Measurements from ENCODE around the gene MAL. TPM values are rescaled to one million over a fixed set of nuclear protein-coding genes. Genes with fewer than 3 reads are reported as not detected.

MAL gene
- total and polyA plus RNA-seq, 2 experiments from 2014 or later: not detected

DNA sequence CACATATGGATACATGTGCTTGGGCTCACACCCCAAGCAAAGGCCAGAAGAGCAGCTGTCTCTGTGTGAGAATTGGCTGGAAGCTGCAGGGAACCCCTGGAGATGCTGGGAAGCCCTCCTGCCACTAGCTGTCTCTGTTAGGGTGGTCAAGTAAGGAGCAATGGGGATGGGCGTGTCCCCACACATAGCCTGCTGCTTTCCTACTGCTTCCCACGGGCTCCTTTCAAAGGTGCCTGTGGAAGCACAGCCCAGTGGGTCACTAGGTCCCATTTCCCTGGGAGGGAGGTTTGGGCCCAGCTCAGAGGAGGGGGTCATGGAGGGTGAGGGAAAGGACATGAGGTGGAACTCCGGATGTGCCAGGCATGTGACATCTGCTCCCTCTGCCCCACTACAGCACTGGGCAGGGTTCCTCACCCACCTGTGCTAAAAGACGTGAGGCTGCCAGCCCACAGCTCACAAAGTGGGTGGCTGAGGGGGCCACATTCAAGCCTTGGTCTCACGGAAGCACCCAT lies 24.4 kb upstream of the MAL start:
- no peaks in the 10 kb centered on the region for H3K79me2 ChIP-seq (ENCODE audit: insufficient read depth)
- no peak for DNase-seq
- no peak overlapping the region for H3K4me3 ChIP-seq
- no peaks in the 10 kb centered on the region for H3K9me3 ChIP-seq (ENCODE audit: low read depth)
- H3K27me3 ChIP-seq (replicated peaks; ENCODE audit: insufficient read depth): peaks cover 51% of the 10 kb centered on the region
- no peaks in the 10 kb centered on the region for H3K4me1 ChIP-seq (ENCODE audit: insufficient read depth)
- 20 to 24% methylated on average over 5 of the region's 5 CpGs for WGBS, 2 experiments (ENCODE audit: low coverage in 1 of 2, low lambda C conversion rate in 2 of 2, missing lambda C conversion rate in 2 of 2)
- H2AFZ ChIP-seq: no peak overlapping the region
- no peaks in the 10 kb centered on the region for H3K36me3 ChIP-seq (ENCODE audit: low read depth)
- TF ChIP-seq EZH2 (IDR thresholded peaks at IDR 0.05; ENCODE audit: insufficient read depth, poor library complexity, severe bottlenecking) (no peak), EZH2phosphoT487 (IDR thresholded peaks at IDR 0.05; ENCODE audit: insufficient read depth, low read depth) (no peak)
- H3F3A ChIP-seq (ENCODE audit: insufficient read depth): no peaks in the 10 kb centered on the region
- no peaks in the 10 kb centered on the region for H3K9me2 ChIP-seq (ENCODE audit: insufficient read depth)
- no peak overlapping the region for H3K27ac ChIP-seq
- H3K4me2 ChIP-seq (ENCODE audit: unreplicated experiment): no peak overlapping the region
- no peaks in the 10 kb centered on the region for H4K20me1 ChIP-seq (ENCODE audit: insufficient read depth)
- in situ Hi-C loops (cut with MboI): no loop called here
- H3K9ac ChIP-seq: no peak overlapping the region

- in situ Hi-C loops (cut with MboI): no loop called here
- Histone ChIP-seq H3K36me3 (ENCODE audit: low read depth) (no peaks in the 10 kb centered on the region), H3K79me2 (ENCODE audit: insufficient read depth) (no peaks in the 10 kb centered on the region), H4K20me1 (ENCODE audit: insufficient read depth) (no peaks in the 10 kb centered on the region), H3K4me3 (no peak overlapping the region), H3K9me3 (ENCODE audit: low read depth) (no peaks in the 10 kb centered on the region), H3K27me3 (replicated peaks; ENCODE audit: insufficient read depth) (peaks cover 45% of the 10 kb centered on the region), H3K9me2 (ENCODE audit: insufficient read depth) (no peaks in the 10 kb centered on the region), H2AFZ (no peak overlapping the region), H3K4me1 (ENCODE audit: insufficient read depth) (no peaks in the 10 kb centered on the region), H3K4me2 (ENCODE audit: unreplicated experiment) (no peak overlapping the region), H3K27ac (no peak overlapping the region), H3F3A (ENCODE audit: insufficient read depth) (no peaks in the 10 kb centered on the region), H3K9ac (no peak overlapping the region)
- no peak for DNase-seq
- TF ChIP-seq EZH2 (IDR thresholded peaks at IDR 0.05; ENCODE audit: insufficient read depth, poor library complexity, severe bottlenecking) (no peak), EZH2phosphoT487 (IDR thresholded peaks at IDR 0.05; ENCODE audit: insufficient read depth, low read depth) (no peak)
- 47 to 51% methylated on average over 2 of the region's 2 CpGs for WGBS, 2 experiments (ENCODE audit: low coverage in 1 of 2, low lambda C conversion rate in 2 of 2, missing lambda C conversion rate in 2 of 2)
These were observed 23.8 kb upstream of the MAL start for GRCh38 chr2:95001701-95002100.

DNA sequence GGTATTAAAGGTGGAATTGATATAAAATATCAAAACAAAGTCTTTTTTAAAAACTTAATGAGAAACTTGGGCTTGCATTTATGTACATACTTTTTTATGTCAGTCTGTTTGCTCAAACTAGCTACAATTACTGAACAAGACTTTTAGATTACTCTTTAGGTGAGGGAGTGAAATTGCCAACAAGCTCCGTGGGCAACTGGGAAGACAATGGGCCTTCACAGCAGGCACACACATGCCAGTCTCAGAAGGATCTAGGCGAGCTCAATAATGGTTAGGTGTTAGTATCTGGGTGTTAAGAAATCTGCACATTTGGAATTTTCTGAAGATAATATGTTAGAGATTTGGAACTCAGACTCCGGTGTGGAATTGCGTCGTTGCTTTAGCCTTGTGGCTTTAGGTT lies 23.0 kb upstream of the MAL start:
- Histone ChIP-seq H3K4me2 (ENCODE audit: unreplicated experiment) (no peak overlapping the region), H3K9me2 (ENCODE audit: insufficient read depth) (no peaks in the 10 kb centered on the region), H3K36me3 (ENCODE audit: low read depth) (no peaks in the 10 kb centered on the region), H3K27me3 (replicated peaks; ENCODE audit: insufficient read depth) (peaks cover 38% of the 10 kb centered on the region), H3K79me2 (ENCODE audit: insufficient read depth) (no peaks in the 10 kb centered on the region), H3K4me3 (no peak overlapping the region), H3K9me3 (ENCODE audit: low read depth) (no peaks in the 10 kb centered on the region), H4K20me1 (ENCODE audit: insufficient read depth) (no peaks in the 10 kb centered on the region), H3K4me1 (ENCODE audit: insufficient read depth) (no peaks in the 10 kb centered on the region), H3F3A (ENCODE audit: insufficient read depth) (no peaks in the 10 kb centered on the region), H3K27ac (no peak overlapping the region), H3K9ac (no peak overlapping the region), H2AFZ (no peak overlapping the region)
- no peak for DNase-seq
- 77 to 81% methylated on average over 5 of the region's 5 CpGs for WGBS, 2 experiments (ENCODE audit: low coverage in 1 of 2, low lambda C conversion rate in 2 of 2, missing lambda C conversion rate in 2 of 2)
- in situ Hi-C loops (cut with MboI): no loop called here
- no peak for TF ChIP-seq EZH2phosphoT487 (IDR thresholded peaks at IDR 0.05; ENCODE audit: insufficient read depth, low read depth)
- no peak for TF ChIP-seq EZH2 (IDR thresholded peaks at IDR 0.05; ENCODE audit: insufficient read depth, poor library complexity, severe bottlenecking)

GRCh38 chr2:95004287-95004686 lies 21.2 kb upstream of the MAL start:
- no peaks in the 10 kb centered on the region for H3K9me2 ChIP-seq (ENCODE audit: insufficient read depth)
- 35 to 51% methylated on average over 5 of the region's 5 CpGs for WGBS, 2 experiments (ENCODE audit: low coverage in 1 of 2, low lambda C conversion rate in 2 of 2, missing lambda C conversion rate in 2 of 2)
- H3K27me3 ChIP-seq (replicated peaks; ENCODE audit: insufficient read depth): peaks cover 28% of the 10 kb centered on the region
- no peak overlapping the region for H3K4me3 ChIP-seq
- H4K20me1 ChIP-seq (ENCODE audit: insufficient read depth): no peaks in the 10 kb centered on the region
- no peaks in the 10 kb centered on the region for H3K79me2 ChIP-seq (ENCODE audit: insufficient read depth)
- no peak overlapping the region for H3K27ac ChIP-seq
- no peak overlapping the region for H3K9ac ChIP-seq
- no peak overlapping the region for H2AFZ ChIP-seq
- DNase-seq: no peak
- no peaks in the 10 kb centered on the region for H3F3A ChIP-seq (ENCODE audit: insufficient read depth)
- no peaks in the 10 kb centered on the region for H3K36me3 ChIP-seq (ENCODE audit: low read depth)
- TF ChIP-seq EZH2phosphoT487 (IDR thresholded peaks at IDR 0.05; ENCODE audit: insufficient read depth, low read depth) (no peak), EZH2 (IDR thresholded peaks at IDR 0.05; ENCODE audit: insufficient read depth, poor library complexity, severe bottlenecking) (no peak)
- H3K4me2 ChIP-seq (ENCODE audit: unreplicated experiment): no peak overlapping the region
- in situ Hi-C loops (cut with MboI): no loop called here
- H3K9me3 ChIP-seq (ENCODE audit: low read depth): no peaks in the 10 kb centered on the region
- no peaks in the 10 kb centered on the region for H3K4me1 ChIP-seq (ENCODE audit: insufficient read depth)

- Histone ChIP-seq H2AFZ (no peak overlapping the region), H3K79me2 (ENCODE audit: insufficient read depth) (no peaks in the 10 kb centered on the region), H3K27ac (no peak overlapping the region), H4K20me1 (ENCODE audit: insufficient read depth) (no peaks in the 10 kb centered on the region), H3K9ac (no peak overlapping the region), H3F3A (ENCODE audit: insufficient read depth) (no peaks in the 10 kb centered on the region), H3K4me1 (ENCODE audit: insufficient read depth) (no peaks in the 10 kb centered on the region), H3K27me3 (replicated peaks; ENCODE audit: insufficient read depth) (peaks cover 31% of the 10 kb centered on the region), H3K9me3 (ENCODE audit: low read depth) (no peaks in the 10 kb centered on the region), H3K4me3 (no peak overlapping the region), H3K36me3 (ENCODE audit: low read depth) (no peaks in the 10 kb centered on the region), H3K9me2 (ENCODE audit: insufficient read depth) (no peaks in the 10 kb centered on the region), H3K4me2 (ENCODE audit: unreplicated experiment) (no peak overlapping the region)
- 30 to 32% methylated on average over 8 of the region's 8 CpGs for WGBS, 2 experiments (ENCODE audit: low coverage in 1 of 2, low lambda C conversion rate in 2 of 2, missing lambda C conversion rate in 2 of 2)
- no peak for DNase-seq
- TF ChIP-seq EZH2phosphoT487 (IDR thresholded peaks at IDR 0.05; ENCODE audit: insufficient read depth, low read depth) (no peak), EZH2 (IDR thresholded peaks at IDR 0.05; ENCODE audit: insufficient read depth, poor library complexity, severe bottlenecking) (no peak)
- in situ Hi-C loops (cut with MboI): no loop called here
These were observed 20.8 kb upstream of the MAL start for GRCh38 chr2:95004711-95005110.
